HUES6 (cell line): ENCODE measurements around the gene SYDE2.
"Not testable (repeated sequence)": the region's sequence is repeated elsewhere in the genome, so short reads cannot be mapped to it uniquely, and the experiment has no call there.

Experiments
- H3K27ac ChIP-seq: 2 replicates; pipeline ENCODE4 v1.7.0; 2013; ENCODE audit warnings: low read depth, mild to moderate bottlenecking, low read length, inconsistent platforms
- H3K27me3 ChIP-seq: 2 replicates; pipeline ENCODE4 v1.6.1; 2013; ENCODE audit warnings: low read length; ENCODE audit not compliant: control insufficient read depth, insufficient read depth
- H3K36me3 ChIP-seq: 2 replicates; pipeline ENCODE4 v1.6.1; 2013; ENCODE audit warnings: low read length; ENCODE audit not compliant: control insufficient read depth, insufficient read depth
- H3K4me1 ChIP-seq: 2 replicates; pipeline ENCODE4 v1.6.1; 2013; ENCODE audit warnings: low read length; ENCODE audit not compliant: control insufficient read depth, insufficient read depth
- H3K4me3 ChIP-seq: 2 replicates; pipeline ENCODE4 v1.5.1; 2013; ENCODE audit warnings: low read depth, low read length
- H3K9ac ChIP-seq: one replicate; pipeline ENCODE4 v1.6.1; 2013; ENCODE audit warnings: mild to moderate bottlenecking, low read length
- H3K9me3 ChIP-seq: 2 replicates; pipeline ENCODE4 v1.6.1; 2013; ENCODE audit warnings: low read depth, low read length; ENCODE audit not compliant: control insufficient read depth, insufficient read depth

The SYDE2 gene

DNA sequence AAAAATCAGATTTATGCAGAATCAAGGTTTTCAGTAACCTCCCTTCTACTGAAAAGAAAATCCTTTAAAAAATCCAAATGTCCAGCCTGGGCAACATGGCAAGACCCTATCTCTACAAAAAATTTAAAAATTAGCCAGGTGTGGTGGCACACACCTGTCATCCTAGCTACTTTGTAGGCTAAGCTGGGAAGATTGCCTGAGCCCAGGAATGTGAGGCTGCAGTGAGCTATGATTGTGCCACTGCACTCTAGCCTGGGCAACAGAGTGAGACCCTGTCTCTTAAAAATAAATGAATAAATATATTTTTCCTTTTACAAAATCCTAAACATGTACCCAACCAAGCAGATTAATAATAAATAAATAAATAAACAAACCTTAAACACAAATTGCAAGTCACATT, 8.7 kb downstream of the SYDE2 start:
- H3K4me1 ChIP-seq, H3K27me3 ChIP-seq, H3K9me3 ChIP-seq, H3K27ac ChIP-seq, H3K9ac ChIP-seq, H3K4me3 ChIP-seq: not testable (repeated sequence)
- H3K36me3 ChIP-seq, result peaks cover 14% of the 10 kb centered on the region

DNA sequence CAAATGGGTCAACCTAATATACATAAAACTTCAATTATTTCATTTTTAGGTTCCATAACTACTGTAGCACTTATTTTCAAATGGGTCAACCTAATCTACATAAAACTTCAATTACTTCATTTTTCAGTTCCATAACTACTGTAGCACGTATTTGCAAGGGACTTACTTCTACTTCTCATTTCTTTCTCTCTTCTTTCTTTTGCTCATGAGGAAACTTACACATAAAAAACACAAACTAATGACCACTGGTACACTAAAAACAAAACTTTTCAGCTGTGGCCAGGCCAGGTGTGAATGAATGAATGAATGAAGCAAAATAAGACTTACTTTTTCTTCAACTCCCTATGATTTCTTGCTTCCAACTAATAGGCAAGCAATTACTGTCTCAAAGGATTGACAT, 11.7 kb downstream of the SYDE2 start:
- H3K36me3 ChIP-seq, result peaks cover 14% of the 10 kb centered on the region
- no peak overlapping the region for H3K4me3 ChIP-seq
- H3K4me1 ChIP-seq, result no peaks in the 10 kb centered on the region
- no peak overlapping the region for H3K27ac ChIP-seq
- no peaks in the 10 kb centered on the region for H3K27me3 ChIP-seq
- H3K9me3 ChIP-seq, result no peaks in the 10 kb centered on the region
- H3K9ac ChIP-seq, result no peak overlapping the region

DNA sequence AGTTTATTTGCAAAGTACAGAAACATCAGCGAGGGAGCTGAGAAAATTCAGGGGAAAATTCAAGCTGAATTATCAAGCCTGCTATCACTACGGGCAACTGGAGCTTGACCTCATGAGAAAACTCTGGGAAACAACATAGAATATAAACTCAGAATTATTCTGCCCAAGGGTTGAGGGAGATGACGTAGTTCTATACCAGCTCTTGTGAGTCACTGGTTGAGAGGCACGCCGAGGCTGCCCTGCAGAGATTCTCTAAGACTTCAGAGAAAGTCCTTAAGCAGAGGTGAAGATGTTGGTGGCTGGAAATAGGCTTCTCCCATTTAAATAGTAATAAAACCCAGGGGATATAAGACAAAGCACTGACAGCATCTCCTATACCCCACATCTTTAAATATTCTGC, 12.3 kb downstream of the SYDE2 start:
- H3K27ac ChIP-seq, result no peak overlapping the region
- H3K4me1 ChIP-seq, result no peaks in the 10 kb centered on the region
- H3K27me3 ChIP-seq, result no peaks in the 10 kb centered on the region
- H3K9me3 ChIP-seq, result no peaks in the 10 kb centered on the region
- H3K36me3 ChIP-seq, result peaks cover 14% of the 10 kb centered on the region
- no peak overlapping the region for H3K9ac ChIP-seq
- H3K4me3 ChIP-seq, result no peak overlapping the region

DNA sequence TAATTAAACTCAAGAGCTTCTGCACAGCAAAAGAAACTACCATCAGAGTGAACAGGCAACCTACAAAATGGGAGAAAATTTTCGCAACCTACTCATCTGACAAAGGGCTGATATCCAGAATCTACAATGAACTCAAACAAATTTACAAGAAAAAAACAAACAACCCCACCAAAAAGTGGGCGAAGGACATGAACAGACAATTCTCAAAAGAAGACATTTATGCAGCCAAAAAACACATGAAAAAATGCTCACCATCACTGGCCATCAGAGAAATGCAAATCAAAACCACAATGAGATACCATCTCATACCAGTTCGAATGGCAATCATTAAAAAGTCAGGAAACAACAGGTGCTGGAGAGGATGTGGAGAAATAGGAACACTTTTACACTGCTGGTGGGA, 13.8 kb downstream of the SYDE2 start:
- not testable (repeated sequence) for H3K27me3 ChIP-seq, H3K9me3 ChIP-seq, H3K9ac ChIP-seq, H3K4me1 ChIP-seq, H3K4me3 ChIP-seq, H3K27ac ChIP-seq
- H3K36me3 ChIP-seq, result peaks cover 23% of the 10 kb centered on the region

DNA sequence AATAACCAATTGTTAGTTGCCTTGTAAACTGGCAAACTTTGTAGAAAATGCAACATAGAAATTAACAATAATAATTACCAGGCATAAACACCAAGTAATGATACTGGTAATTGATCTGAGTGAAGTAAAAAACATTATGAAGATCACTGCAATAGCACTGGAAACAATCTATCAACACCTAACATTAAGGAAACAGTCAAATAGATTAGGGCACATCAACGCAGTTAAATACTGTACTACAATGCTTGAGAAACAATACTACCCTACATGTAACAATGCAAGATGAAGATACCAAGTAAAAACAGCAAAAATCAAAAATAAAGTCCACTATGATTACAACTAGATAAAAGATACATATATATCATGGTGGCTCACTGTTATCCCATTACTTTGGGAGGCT, 16.6 kb downstream of the SYDE2 start:
- no peak overlapping the region for H3K9ac ChIP-seq
- H3K36me3 ChIP-seq, result peaks cover 14% of the 10 kb centered on the region
- H3K4me3 ChIP-seq, result no peak overlapping the region
- no peak overlapping the region for H3K27ac ChIP-seq
- H3K9me3 ChIP-seq, result no peaks in the 10 kb centered on the region
- no peaks in the 10 kb centered on the region for H3K27me3 ChIP-seq
- H3K4me1 ChIP-seq, result no peaks in the 10 kb centered on the region

DNA sequence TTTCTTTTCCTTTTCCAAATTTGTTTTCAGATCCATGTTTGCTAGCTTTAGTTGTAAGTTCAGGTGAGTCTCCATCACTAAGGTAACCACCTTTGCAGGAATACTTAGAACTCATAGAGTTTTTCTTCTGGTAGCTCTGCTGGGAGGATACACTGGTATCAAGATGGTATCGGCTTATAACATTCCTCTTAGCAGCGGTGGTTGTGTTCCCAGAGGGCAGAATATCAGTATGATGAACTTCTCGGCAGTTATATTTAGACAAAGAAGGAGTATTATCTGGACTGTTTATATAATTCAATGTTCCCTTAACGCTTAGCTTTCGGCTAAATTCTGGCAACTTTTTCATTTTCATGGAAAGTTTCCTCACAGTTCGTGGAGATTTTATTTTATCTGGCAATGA, 18.1 kb downstream of the SYDE2 start:
- Histone ChIP-seq H3K27ac (no peak overlapping the region), H3K9me3 (no peaks in the 10 kb centered on the region), H3K4me1 (no peaks in the 10 kb centered on the region), H3K9ac (no peak overlapping the region), H3K27me3 (no peaks in the 10 kb centered on the region), H3K4me3 (no peak overlapping the region), H3K36me3 (peaks cover 12% of the 10 kb centered on the region)

DNA sequence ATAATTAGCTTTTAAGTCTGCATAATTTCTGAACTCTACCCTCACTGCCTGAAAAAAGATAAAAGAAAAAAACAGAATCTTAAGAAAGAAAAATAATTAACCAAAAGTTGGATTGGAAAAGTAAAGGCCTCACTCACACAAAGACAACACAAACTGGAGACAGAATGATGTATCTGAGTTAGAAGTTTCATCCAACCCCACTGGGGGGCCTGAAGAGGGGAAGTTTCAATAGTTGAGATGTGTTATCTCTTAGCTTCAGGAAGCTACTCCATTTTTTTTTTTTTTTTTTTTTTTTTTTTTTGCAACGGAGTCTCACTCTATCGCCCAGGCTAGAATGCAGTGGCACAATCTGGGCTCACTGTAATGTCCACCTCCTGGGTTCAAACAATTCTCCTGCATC, 19.9 kb downstream of the SYDE2 start:
- Histone ChIP-seq H3K9ac (no peak overlapping the region), H3K4me1 (no peaks in the 10 kb centered on the region), H3K9me3 (no peaks in the 10 kb centered on the region), H3K27me3 (no peaks in the 10 kb centered on the region), H3K4me3 (no peak overlapping the region), H3K36me3 (peaks cover 12% of the 10 kb centered on the region), H3K27ac (no peak overlapping the region)

DNA sequence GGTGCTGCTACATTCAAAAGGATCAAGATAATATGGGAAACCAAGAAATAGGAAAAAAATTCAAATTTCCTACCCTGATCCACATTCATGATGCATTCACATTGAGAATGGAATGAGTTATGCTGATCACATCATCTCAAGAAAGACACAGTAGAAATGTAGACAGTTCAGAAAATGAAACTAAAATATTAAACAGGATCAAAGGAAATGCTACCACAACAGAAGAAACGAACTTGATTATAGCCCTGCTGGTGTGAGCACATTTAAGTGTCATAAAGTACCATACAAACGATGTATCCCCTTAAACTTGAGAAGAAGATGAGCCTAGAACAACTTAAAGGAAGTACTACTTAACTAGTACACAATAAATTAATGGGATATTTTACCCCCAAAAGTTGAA, 21.3 kb downstream of the SYDE2 start:
- H3K9me3 ChIP-seq, result no peaks in the 10 kb centered on the region
- no peak overlapping the region for H3K9ac ChIP-seq

DNA sequence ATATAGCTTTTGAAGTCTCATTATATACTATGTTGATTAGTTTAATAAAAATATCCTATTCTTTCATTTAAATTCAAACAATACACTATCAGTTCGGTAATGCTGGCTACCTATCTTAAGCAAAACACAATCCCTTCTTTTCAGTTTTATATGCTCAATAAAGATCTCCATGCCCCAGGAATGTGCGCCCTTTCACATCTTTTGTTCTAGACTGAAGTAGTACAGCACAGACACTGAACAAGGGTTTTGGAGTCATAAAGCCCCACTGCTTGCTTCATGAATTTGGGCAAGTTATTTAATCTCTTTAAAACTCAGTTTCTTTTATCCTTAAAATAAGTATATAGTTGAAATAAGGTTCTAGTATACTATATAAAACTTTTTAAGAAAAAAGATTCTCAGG, 22.4 kb downstream of the SYDE2 start:
- no peak overlapping the region for H3K27ac ChIP-seq
- H3K4me1 ChIP-seq, result no peaks in the 10 kb centered on the region
- no peaks in the 10 kb centered on the region for H3K9me3 ChIP-seq
- H3K27me3 ChIP-seq, result no peaks in the 10 kb centered on the region
- H3K9ac ChIP-seq, result no peak overlapping the region
- H3K36me3 ChIP-seq, result peaks cover 12% of the 10 kb centered on the region
- H3K4me3 ChIP-seq, result no peak overlapping the region

More for the DNA sequence above, 21.3 kb downstream of the SYDE2 start:
- peaks cover 12% of the 10 kb centered on the region for H3K36me3 ChIP-seq
- no peak overlapping the region for H3K4me3 ChIP-seq
- no peaks in the 10 kb centered on the region for H3K4me1 ChIP-seq
- no peaks in the 10 kb centered on the region for H3K27me3 ChIP-seq
- H3K27ac ChIP-seq, result no peak overlapping the region

DNA sequence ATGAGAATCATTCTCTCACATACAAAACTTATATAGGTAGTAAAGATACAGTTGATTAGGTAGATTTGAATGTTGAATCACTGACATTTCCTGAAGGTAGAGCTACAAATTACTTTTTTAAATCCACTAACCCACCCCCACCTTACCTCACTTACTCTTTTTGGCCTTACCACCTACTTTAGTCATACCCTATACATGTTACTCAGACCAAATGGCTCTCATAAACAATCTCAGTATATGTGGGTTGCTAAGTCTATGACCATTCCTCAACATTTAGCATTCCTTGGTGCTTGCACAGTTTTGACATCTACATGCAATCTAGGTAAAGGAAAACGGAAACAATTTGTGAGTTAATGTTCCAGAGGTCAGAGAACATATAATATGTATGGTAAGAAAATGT, 26.3 kb downstream of the SYDE2 start:
- Histone ChIP-seq H3K9me3 (no peaks in the 10 kb centered on the region), H3K27ac (no peak overlapping the region), H3K4me1 (no peaks in the 10 kb centered on the region), H3K27me3 (no peaks in the 10 kb centered on the region), H3K4me3 (no peak overlapping the region), H3K36me3 (no peaks in the 10 kb centered on the region), H3K9ac (no peak overlapping the region)

DNA sequence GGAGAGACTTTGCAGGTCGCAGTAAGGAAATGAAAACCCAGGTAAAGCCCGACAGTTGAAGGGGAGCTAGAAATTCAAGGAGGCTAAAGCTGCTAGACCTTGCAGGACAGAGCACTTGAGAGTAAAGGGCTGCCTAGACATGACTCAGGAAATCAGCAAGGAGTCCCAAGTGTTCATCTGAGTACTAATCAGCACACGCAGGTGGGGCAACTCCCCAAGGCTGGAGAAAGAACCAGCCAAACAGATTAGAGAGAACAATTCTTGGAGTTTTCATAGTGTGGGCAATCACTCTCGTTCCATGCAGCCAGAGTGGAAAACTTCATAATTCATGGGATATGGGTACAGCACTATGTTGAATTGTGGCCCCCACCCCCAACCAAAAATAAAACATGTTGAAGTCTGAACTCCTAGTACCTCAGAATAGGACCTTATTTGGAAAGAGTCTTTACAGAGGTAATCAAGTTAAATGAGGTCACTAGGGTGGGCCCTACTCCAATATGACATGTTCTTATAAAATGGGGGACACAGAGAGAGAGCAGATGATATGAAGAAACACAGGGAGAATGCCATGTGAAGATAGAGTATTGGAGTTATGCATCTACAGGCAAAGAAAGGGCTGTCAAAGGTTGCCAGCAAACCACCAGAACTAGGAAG, 28.0 kb downstream of the SYDE2 start:
- no peaks in the 10 kb centered on the region for H3K4me1 ChIP-seq
- no peak overlapping the region for H3K9ac ChIP-seq
- no peaks in the 10 kb centered on the region for H3K27me3 ChIP-seq
- H3K27ac ChIP-seq, result no peak overlapping the region
- H3K9me3 ChIP-seq, result no peaks in the 10 kb centered on the region
- H3K4me3 ChIP-seq, result no peak overlapping the region
- no peaks in the 10 kb centered on the region for H3K36me3 ChIP-seq

DNA sequence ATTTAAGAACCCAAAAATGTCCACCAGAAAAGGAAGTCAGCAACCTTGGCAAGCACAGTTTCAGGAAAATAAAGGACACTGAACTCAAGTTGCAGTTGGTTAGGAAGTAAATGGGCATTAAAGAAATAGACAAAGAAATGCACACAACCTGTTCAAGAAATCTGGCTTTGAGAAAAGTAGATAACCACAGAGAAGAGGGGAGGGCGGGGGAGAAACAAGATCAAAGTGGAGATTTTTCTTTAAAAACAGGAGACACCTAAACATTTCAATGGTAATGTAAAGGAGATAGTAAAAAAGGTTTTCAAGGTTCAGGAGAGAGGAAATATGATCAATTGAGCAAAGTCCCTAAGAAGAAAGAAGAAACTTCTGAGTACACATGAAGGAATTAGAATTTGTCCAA, 29.1 kb downstream of the SYDE2 start:
- Histone ChIP-seq H3K4me1 (no peaks in the 10 kb centered on the region), H3K9me3 (no peaks in the 10 kb centered on the region), H3K36me3 (no peaks in the 10 kb centered on the region), H3K27ac (no peak overlapping the region), H3K4me3 (no peak overlapping the region), H3K27me3 (no peaks in the 10 kb centered on the region), H3K9ac (no peak overlapping the region)
